ENCODE results near the gene IRF3. TPM values are rescaled to one million over a fixed set of nuclear protein-coding genes. Genes with fewer than 3 reads are reported as not detected.

The IRF3 gene
- total RNA-seq, 2 experiments from 2014 or later: 90.8 to 108 TPM

DNA sequence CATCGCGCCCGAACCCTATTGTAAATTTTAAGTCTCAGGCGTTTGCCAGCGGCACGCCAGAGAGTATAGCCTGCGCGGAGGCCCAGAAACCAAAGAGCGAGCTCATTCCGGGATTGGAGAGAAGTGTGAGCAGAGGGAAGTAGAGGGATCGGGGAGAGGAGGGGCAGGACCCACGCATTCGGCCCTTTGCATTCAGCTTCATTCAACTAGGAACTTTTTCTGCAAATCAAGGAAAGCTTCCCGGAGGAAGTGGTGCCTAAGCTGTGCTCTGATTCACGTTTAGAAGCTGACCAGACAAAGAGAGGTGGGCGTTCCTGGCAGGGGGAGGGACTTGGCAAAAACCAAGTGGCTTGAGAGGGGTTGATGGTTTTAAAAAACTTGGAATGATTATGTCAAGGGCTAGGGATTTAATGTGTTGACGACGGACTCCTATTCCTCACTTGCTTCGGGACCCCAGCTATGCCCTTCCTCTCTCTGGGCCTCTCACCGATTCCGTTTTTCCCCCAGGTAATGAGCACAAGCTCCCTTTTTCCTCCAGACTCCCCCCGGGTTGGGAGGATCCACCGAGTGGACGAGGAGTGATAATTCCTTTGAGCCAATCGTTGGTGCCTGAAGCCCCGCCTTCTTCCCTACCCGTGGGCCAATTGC is 10.6 kb upstream of the IRF3 start:
- TF ChIP-seq, protein P1, sequence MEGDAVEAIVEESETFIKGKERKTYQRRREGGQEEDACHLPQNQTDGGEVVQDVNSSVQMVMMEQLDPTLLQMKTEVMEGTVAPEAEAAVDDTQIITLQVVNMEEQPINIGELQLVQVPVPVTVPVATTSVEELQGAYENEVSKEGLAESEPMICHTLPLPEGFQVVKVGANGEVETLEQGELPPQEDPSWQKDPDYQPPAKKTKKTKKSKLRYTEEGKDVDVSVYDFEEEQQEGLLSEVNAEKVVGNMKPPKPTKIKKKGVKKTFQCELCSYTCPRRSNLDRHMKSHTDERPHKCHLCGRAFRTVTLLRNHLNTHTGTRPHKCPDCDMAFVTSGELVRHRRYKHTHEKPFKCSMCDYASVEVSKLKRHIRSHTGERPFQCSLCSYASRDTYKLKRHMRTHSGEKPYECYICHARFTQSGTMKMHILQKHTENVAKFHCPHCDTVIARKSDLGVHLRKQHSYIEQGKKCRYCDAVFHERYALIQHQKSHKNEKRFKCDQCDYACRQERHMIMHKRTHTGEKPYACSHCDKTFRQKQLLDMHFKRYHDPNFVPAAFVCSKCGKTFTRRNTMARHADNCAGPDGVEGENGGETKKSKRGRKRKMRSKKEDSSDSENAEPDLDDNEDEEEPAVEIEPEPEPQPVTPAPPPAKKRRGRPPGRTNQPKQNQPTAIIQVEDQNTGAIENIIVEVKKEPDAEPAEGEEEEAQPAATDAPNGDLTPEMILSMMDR (IDR thresholded peaks at IDR 0.05): no peak
- Mint-ChIP-seq H3K27me3 (no peaks in the 10 kb centered on the region), H3K4me1 (ENCODE audit: low read depth) (peaks cover 30% of the 10 kb centered on the region), H3K36me3 (ENCODE audit: low read depth) (peaks cover 18% of the 10 kb centered on the region), H3K27ac (peak overlapping the region; percentile 98), H3K9me3 (no peaks in the 10 kb centered on the region), H3K4me3 (peak overlapping the region; percentile 98)
- POLR2A ChIA-PET: interaction anchor here (0.6 to 5.0 kb wide), 12 partner anchors 10 to 252 kb away, joined by 3 to 47 read pairs (median 6); partner anchors contain the start of genes AKT1S1, BCL2L12, IRF3 and NOSIP
- ATAC-seq: peak; percentile 18
- CTCF ChIA-PET: interaction anchor here (0.7 to 3.2 kb wide), 15 partner anchors 9 to 177 kb away, joined by 3 to 13 read pairs (median 4); partner anchors contain the start of genes BCL2L12, IRF3, NOSIP and RRAS
- intact Hi-C loops (cut with micrococcal nuclease): loop anchor here (5.0 kb wide), 2 partner anchors 34 to 84 kb away; partner anchors contain the start of genes PRR12, RRAS and SCAF1
- DNase-seq: peak; percentile 53

GRCh38 chr19:49672131-49672919 is 6.7 kb upstream of the IRF3 start:
- Mint-ChIP-seq H3K36me3 (ENCODE audit: low read depth) (peaks cover 15% of the 10 kb centered on the region), H3K9me3 (no peaks in the 10 kb centered on the region), H3K27me3 (no peaks in the 10 kb centered on the region), H3K27ac (no peak overlapping the region), H3K4me1 (ENCODE audit: low read depth) (peaks cover 16% of the 10 kb centered on the region), H3K4me3 (no peak overlapping the region)
- TF ChIP-seq, protein P1 (IDR thresholded peaks at IDR 0.05): peak; percentile 90
- peak; percentile 83 for DNase-seq
- intact Hi-C loops (cut with micrococcal nuclease): no loop called here
- ATAC-seq: no peak
- CTCF ChIA-PET: interaction anchor here (0.8 to 3.4 kb wide), 30 partner anchors 8 to 306 kb away, joined by 3 to 33 read pairs (median 4); partner anchors contain the start of genes ADM5, RCN3, RRAS and SCAF1
- POLR2A ChIA-PET: interaction anchor here (1.6 kb wide), 1 partner anchor 22 kb away, joined by 4 read pairs; no protein-coding TSS in a partner anchor

DNA sequence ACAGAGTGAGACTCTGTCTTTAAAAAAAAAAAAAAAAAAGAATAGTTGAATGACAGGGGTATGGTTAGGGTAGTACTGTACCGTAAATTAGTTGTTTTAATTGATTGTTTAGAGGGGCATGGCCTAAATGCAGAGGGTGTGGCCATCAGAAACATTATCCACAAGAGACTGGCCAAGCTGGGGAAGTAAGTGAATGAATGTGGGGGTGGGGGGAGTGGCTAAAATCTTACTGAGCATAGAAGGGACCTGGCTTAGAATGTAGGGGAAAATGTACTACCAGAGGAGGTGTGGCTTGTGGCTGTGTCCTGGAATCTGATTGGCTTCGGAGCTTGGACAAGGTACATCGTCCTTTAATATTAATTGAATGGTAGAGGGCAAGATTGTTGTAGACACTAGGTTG is 3.9 kb upstream of the IRF3 start:
- H3K36me3 Mint-ChIP-seq (ENCODE audit: low read depth): peaks cover 14% of the 10 kb centered on the region
- DNase-seq (peak; percentile 15), ATAC-seq (no peak)
- no peaks in the 10 kb centered on the region for H3K9me3 Mint-ChIP-seq
- no peak overlapping the region for H3K27ac Mint-ChIP-seq
- CTCF ChIA-PET: no interaction called here
- POLR2A ChIA-PET: interaction anchor here (1.2 to 6.7 kb wide), 2 partner anchors 7 to 18 kb away, joined by 3 to 47 read pairs; partner anchors contain the start of gene PRMT1
- TF ChIP-seq, protein P1 (IDR thresholded peaks at IDR 0.05): no peak
- peaks cover 18% of the 10 kb centered on the region for H3K4me1 Mint-ChIP-seq (ENCODE audit: low read depth)
- intact Hi-C loops (cut with micrococcal nuclease): no loop called here
- no peak overlapping the region for H3K4me3 Mint-ChIP-seq
- no peaks in the 10 kb centered on the region for H3K27me3 Mint-ChIP-seq

DNA sequence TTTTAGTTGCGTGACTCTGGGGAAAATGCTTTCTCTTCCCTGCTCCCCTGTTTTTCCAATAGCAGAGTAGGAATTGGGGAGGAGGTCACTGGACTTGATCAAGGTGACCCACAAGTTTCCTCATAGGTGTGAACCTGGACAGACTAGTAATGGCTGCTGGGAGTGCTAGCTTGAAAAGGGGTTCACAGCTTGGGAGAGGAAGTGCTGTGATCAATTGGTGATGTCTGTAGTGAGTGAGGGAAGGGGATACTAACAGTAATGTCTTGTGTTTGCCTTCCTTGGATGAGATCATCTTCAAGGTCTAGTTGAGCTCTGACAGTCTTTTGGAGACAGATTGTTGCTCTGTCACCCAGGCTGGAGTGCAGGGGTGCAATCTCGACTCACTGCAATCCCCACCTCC is 1.8 kb upstream of the IRF3 start:
- Mint-ChIP-seq H3K4me3 (peak overlapping the region; percentile 94), H3K36me3 (ENCODE audit: low read depth) (peaks cover 21% of the 10 kb centered on the region), H3K4me1 (ENCODE audit: low read depth) (peaks cover 33% of the 10 kb centered on the region), H3K9me3 (no peaks in the 10 kb centered on the region), H3K27ac (no peak overlapping the region), H3K27me3 (no peaks in the 10 kb centered on the region)
- ATAC-seq: no peak
- ChIA-PET CTCF (interaction anchor here (1.2 kb wide), 1 partner anchor 9 kb away, joined by 7 read pairs; the partner anchor contains the start of gene PRMT1), POLR2A (interaction anchor here (1.0 to 6.7 kb wide), 2 partner anchors 10 to 178 kb away, joined by 4 to 47 read pairs; partner anchors contain the start of gene PRMT1)
- no peak for DNase-seq
- TF ChIP-seq, protein P1 (IDR thresholded peaks at IDR 0.05): no peak
- intact Hi-C loops (cut with micrococcal nuclease): no loop called here
